HepG2 (cell line): ENCODE data around the gene TNFRSF18. TPM values are rescaled to one million over a fixed set of nuclear protein-coding genes. Genes with fewer than 3 reads are reported as not detected.

ENCODE experiments used
- ATAC-seq: fragments of 200-7000 bp; cut with Tn5 transposase; 3 replicates; pipeline ENCODE4 v1.9.1; 2020; ENCODE audit warnings: mild to moderate bottlenecking, moderate library complexity
- BruUV-seq: library from RNA; stranded (reverse); fragments of 400-500 nt; replicated peaks from 2 replicates; lab custom pipeline; 2021; lab: Mats Ljungman, UMichigan
- CTCF ChIA-PET: fragments of 300-600 bp; formaldehyde crosslinking; extraction: SDS; loops from one replicate; lab custom pipeline; 2021; ENCODE audit warnings: low total read pairs, inconsistent platforms, low intra/inter-chr PET ratio; lab: Yijun Ruan, JAX
- POLR2A ChIA-PET: fragments of 350-600 bp; sonication (Branson Sonifier 250); formaldehyde crosslinking; loops from one replicate; lab custom pipeline; 2020; ENCODE audit warnings: antibody characterized with exemption, inconsistent platforms; lab: Yijun Ruan, JAX
- DNase-seq: peaks from one replicate; pipeline ENCODE4 v3.0.0-alpha.2; 2015; ENCODE audit warnings: low spot score
- FAIRE-seq: peaks from 3 replicates; lab custom pipeline; 2011; peaks lifted over from hg19 to GRCh38; lab: Jason Lieb, UNC
- H2AFZ ChIP-seq: one replicate; pipeline ENCODE4 v1.6.1; 2011; ENCODE audit warnings: low read length, inconsistent platforms
- H3K27ac ChIP-seq: fragments of 300-600 bp; 3 replicates; pipeline ENCODE4 v1.8.0; 2011; ENCODE audit warnings: mixed run types, mild to moderate bottlenecking, mixed read lengths, low read length, inconsistent platforms; ENCODE audit not compliant: insufficient read depth; ENCODE audit errors: extremely low read length
- H3K27me3 ChIP-seq, 2 experiments: fragments of 200-600 bp in 1 of 2; 2 replicates in 1 of 2; 3 replicates in 1 of 2; pipeline versions ENCODE4 v1.6.0 to v1.8.0; 2011; ENCODE audit warnings: low read length in 2 of 2, mild to moderate bottlenecking in 2 of 2, moderate library complexity in 2 of 2, inconsistent platforms in 1 of 2; ENCODE audit not compliant: insufficient read depth in 2 of 2, control insufficient read depth in 1 of 2
- H3K36me3 ChIP-seq, 2 experiments: fragments of 200-600 bp in 1 of 2; replicated peaks in 1 of 2; 2 replicates in 1 of 2; 3 replicates in 1 of 2; pipeline versions ENCODE4 v1.5.1 to v1.8.0; 2011; ENCODE audit warnings: low read length in 2 of 2, inconsistent platforms in 1 of 2; ENCODE audit not compliant: insufficient read depth in 2 of 2, control insufficient read depth in 1 of 2
- H3K4me1 ChIP-seq: 2 replicates; pipeline ENCODE4 v1.5.1; 2012; ENCODE audit warnings: low read length, inconsistent platforms; ENCODE audit not compliant: insufficient read depth
- H3K4me2 ChIP-seq: 2 replicates; pipeline ENCODE4 v1.6.0; 2011; ENCODE audit warnings: low read depth, low read length, inconsistent platforms
- H3K4me3 ChIP-seq, 3 experiments: fragments of 200-600 bp in 1 of 3; sonication (generic), shearing (Covaris generic) in 1 of 3; replicated peaks in 1 of 3; 2 replicates each; pipeline ENCODE4 v1.5.1; 2011 to 2016; ENCODE audit warnings: low read length in 3 of 3, inconsistent platforms in 2 of 3, low read depth in 2 of 3, mild to moderate bottlenecking in 2 of 3, control low read depth in 1 of 3, mixed read lengths in 1 of 3; ENCODE audit not compliant: insufficient read depth in 1 of 3
- H3K79me2 ChIP-seq: one replicate; pipeline ENCODE4 v1.6.1; 2011; ENCODE audit warnings: low read length, inconsistent platforms; ENCODE audit not compliant: insufficient read depth
- H3K9ac ChIP-seq: 2 replicates; pipeline ENCODE4 v1.6.0; 2011; ENCODE audit warnings: mild to moderate bottlenecking, low read depth, low read length, inconsistent platforms; ENCODE audit not compliant: insufficient read depth
- H3K9me3 ChIP-seq: 2 replicates; pipeline ENCODE4 v1.5.1; 2012; ENCODE audit warnings: mild to moderate bottlenecking, low read length
- H4K20me1 ChIP-seq: 2 replicates; pipeline ENCODE4 v1.6.0; 2011; ENCODE audit warnings: inconsistent platforms, mild to moderate bottlenecking, low read length, moderate library complexity; ENCODE audit not compliant: insufficient read depth
- ADNP ChIP-seq: sonication (generic); formaldehyde crosslinking; IDR thresholded peaks from 2 replicates; pipeline ENCODE4 v1.4.0; 2020; ENCODE audit warnings: missing genetic modification reagents
- KDM3A ChIP-seq: IDR thresholded peaks from 2 replicates; pipeline ENCODE4 v1.6.1; 2018; ENCODE audit warnings: low read depth, missing compliant biosample characterization
- NFKBIZ ChIP-seq: IDR thresholded peaks from 2 replicates; pipeline ENCODE4 v1.6.1; 2018; ENCODE audit warnings: missing genetic modification reagents, missing compliant biosample characterization
- REPIN1 ChIP-seq: sonication (generic); formaldehyde crosslinking; IDR thresholded peaks from 2 replicates; pipeline ENCODE4 v1.8.0; 2022; ENCODE audit warnings: missing genetic modification reagents, low read depth, mild to moderate bottlenecking, borderline replicate concordance
- RXRB ChIP-seq: IDR thresholded peaks from 2 replicates; pipeline ENCODE4 v1.6.1; 2016; ENCODE audit warnings: borderline replicate concordance, missing genetic modification reagents, missing compliant biosample characterization
- SP1 ChIP-seq, 2 experiments: fragments of 450-650 bp in 1 of 2; sonication (generic) in 1 of 2; formaldehyde crosslinking in 1 of 2; IDR thresholded peaks; 2 replicates each; pipeline versions ENCODE4 v1.4.0 to v1.6.1; 2016 to 2020; ENCODE audit warnings: missing genetic modification reagents in 1 of 2
- YY1 ChIP-seq: IDR thresholded peaks from 2 replicates; pipeline ENCODE4 v1.6.1; 2011; ENCODE audit warnings: low read length, low read depth, moderate library complexity, mild to moderate bottlenecking; ENCODE audit not compliant: insufficient read depth, insufficient replicate concordance
- ZBTB3 ChIP-seq: sonication (generic); formaldehyde crosslinking; IDR thresholded peaks from 2 replicates; pipeline ENCODE4 v1.4.0; 2020; ENCODE audit warnings: low read depth, mild to moderate bottlenecking, moderate library complexity, missing genetic modification reagents, borderline replicate concordance
- ZNF232 ChIP-seq: sonication (generic); formaldehyde crosslinking; IDR thresholded peaks from 2 replicates; pipeline ENCODE4 v1.4.0; 2020; ENCODE audit warnings: missing genetic modification reagents, borderline replicate concordance
- ZNF558 ChIP-seq: sonication (generic); formaldehyde crosslinking; IDR thresholded peaks from 2 replicates; pipeline ENCODE4 v1.9.0; 2022; ENCODE audit warnings: mild to moderate bottlenecking, missing genetic modification reagents, borderline replicate concordance
- WGBS: methylation state at CpG from one replicate; pipeline ENCODE4 v1.1.6; 2017; ENCODE audit warnings: low lambda C conversion rate; 5-methylcytosine and 5-hydroxymethylcytosine counted together
- in situ Hi-C: cut with HindIII; loops from 2 replicates; pipeline ENCODE4 v1.10.0; 2017; ENCODE audit warnings: low pct_unique_long_range_greater_than_20kb; ENCODE audit not compliant: extremely low pct_ligation_motif_present
- intact Hi-C: fragments of 100-400 bp; cut with micrococcal nuclease; formaldehyde crosslinking; loops from one replicate; pipeline ENCODE4 v1.10.0; 2022; ENCODE audit not compliant: unreplicated experiment
- polyA plus RNA-seq, 8 experiments: library from polyadenylated mRNA; depleted of rRNA in 3 of 8; stranded (reverse) in 7 of 8; unstranded in 1 of 8; fragments of >200 nt; fragmentation: Illumina TruSeq in 4 of 8; extraction: Trizol in 4 of 8; gene quantifications; 2 replicates each; pipeline versions ENCODE4 v1.2.1 to v1.2.3, GENCODE V29; 2011 to 2016; ENCODE audit warnings: low read depth in 4 of 8, missing spikeins in 1 of 8, mixed read lengths in 1 of 8; ENCODE audit not compliant: insufficient read depth in 1 of 8
- total RNA-seq, 5 experiments: library from RNA; depleted of rRNA; stranded (reverse); fragments of >200 nt; fragmentation: Illumina TruSeq; extraction: Trizol; gene quantifications; 2 replicates each; pipeline ENCODE4 v1.2.3, GENCODE V29; 2016; ENCODE audit warnings: low read depth in 1 of 5
- TF ChIP-seq, protein P1 (sequence below): IDR thresholded peaks from 2 replicates; pipeline ENCODE4 v1.6.1; 2016; ENCODE audit warnings: control low read depth
- TF ChIP-seq, protein P2 (sequence below): sonication (generic); formaldehyde crosslinking; IDR thresholded peaks from 2 replicates; pipeline ENCODE4 v1.5.0; 2020; ENCODE audit warnings: missing genetic modification reagents
- TF ChIP-seq, protein P3 (sequence below): sonication (generic); formaldehyde crosslinking; IDR thresholded peaks from 2 replicates; pipeline ENCODE4 v1.5.0; 2020; ENCODE audit warnings: missing genetic modification reagents
- TF ChIP-seq, protein P4 (sequence below): IDR thresholded peaks from 2 replicates; pipeline ENCODE4 v1.6.1; 2016; ENCODE audit warnings: low read depth, control low read depth
- TF ChIP-seq, protein P5 (sequence below): sonication (generic); formaldehyde crosslinking; IDR thresholded peaks from 2 replicates; pipeline ENCODE4 v1.4.0; 2020; ENCODE audit warnings: missing genetic modification reagents

TNFRSF18 gene
- total and polyA plus RNA-seq, 2 of the 13 experiments (the other 11 are each of a cell fraction or from before 2014, with no cell fraction given): not detected

DNA sequence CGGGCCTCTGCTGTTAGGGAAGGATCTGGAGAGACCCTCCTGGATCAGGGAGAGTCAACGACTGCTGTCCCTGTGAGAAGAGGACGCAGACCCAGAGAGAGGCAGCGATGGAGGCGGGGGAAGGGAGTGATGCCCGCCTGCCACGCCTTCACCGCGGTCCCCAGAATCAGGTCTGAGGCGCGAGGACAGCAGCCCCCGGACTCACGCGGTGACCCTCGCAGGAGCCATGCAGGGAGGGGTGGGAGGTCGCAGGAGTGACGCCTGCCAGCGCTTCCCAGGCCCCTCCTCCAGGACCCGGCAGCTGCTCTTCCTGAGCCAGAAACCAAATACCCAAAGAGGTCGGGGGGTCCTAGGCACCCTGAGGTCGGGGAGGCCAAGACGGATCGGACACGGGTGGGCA, 13.8 kb upstream of the TNFRSF18 start:
- ATAC-seq: no peak
- H2AFZ ChIP-seq: no peak overlapping the region
- no peak overlapping the region for H3K9ac ChIP-seq
- no peaks in the 10 kb centered on the region for H3K4me1 ChIP-seq
- POLR2A ChIA-PET: no interaction called here
- H3K27ac ChIP-seq: no peak overlapping the region
- H4K20me1 ChIP-seq: no peaks in the 10 kb centered on the region
- H3K4me2 ChIP-seq: no peak overlapping the region
- no TSS peak for BruUV-seq
- no peak for FAIRE-seq
- in situ Hi-C loops (no loop called here), intact Hi-C loops (no loop called here)
- no peaks in the 10 kb centered on the region for H3K9me3 ChIP-seq
- no peaks in the 10 kb centered on the region for H3K27me3 ChIP-seq
- no peak for DNase-seq
- no peak overlapping the region for H3K4me3 ChIP-seq
- whole genome bisulfite sequencing: 94% methylated on average over 24 of the region's 24 CpGs
- peaks cover 30 to 62% of the 10 kb centered on the region in 2 experiments; a peak in 4 of 5 replicates for H3K36me3 ChIP-seq
- CTCF ChIA-PET: no interaction called here
- no peaks in the 10 kb centered on the region for H3K79me2 ChIP-seq
- TF ChIP-seq YY1: no peak
- TF ChIP-seq ZBTB3: no peak
- no peak for TF ChIP-seq ZNF232 (CRISPR knock-in tag)
- TF ChIP-seq KDM3A (CRISPR knock-in tag): no peak
- TF ChIP-seq, protein P1, sequence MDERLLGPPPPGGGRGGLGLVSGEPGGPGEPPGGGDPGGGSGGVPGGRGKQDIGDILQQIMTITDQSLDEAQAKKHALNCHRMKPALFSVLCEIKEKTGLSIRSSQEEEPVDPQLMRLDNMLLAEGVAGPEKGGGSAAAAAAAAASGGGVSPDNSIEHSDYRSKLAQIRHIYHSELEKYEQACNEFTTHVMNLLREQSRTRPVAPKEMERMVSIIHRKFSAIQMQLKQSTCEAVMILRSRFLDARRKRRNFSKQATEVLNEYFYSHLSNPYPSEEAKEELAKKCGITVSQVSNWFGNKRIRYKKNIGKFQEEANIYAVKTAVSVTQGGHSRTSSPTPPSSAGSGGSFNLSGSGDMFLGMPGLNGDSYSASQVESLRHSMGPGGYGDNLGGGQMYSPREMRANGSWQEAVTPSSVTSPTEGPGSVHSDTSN: no peak
- no peak for TF ChIP-seq ZNF558 (CRISPR knock-in tag)
- TF ChIP-seq, protein P2, sequence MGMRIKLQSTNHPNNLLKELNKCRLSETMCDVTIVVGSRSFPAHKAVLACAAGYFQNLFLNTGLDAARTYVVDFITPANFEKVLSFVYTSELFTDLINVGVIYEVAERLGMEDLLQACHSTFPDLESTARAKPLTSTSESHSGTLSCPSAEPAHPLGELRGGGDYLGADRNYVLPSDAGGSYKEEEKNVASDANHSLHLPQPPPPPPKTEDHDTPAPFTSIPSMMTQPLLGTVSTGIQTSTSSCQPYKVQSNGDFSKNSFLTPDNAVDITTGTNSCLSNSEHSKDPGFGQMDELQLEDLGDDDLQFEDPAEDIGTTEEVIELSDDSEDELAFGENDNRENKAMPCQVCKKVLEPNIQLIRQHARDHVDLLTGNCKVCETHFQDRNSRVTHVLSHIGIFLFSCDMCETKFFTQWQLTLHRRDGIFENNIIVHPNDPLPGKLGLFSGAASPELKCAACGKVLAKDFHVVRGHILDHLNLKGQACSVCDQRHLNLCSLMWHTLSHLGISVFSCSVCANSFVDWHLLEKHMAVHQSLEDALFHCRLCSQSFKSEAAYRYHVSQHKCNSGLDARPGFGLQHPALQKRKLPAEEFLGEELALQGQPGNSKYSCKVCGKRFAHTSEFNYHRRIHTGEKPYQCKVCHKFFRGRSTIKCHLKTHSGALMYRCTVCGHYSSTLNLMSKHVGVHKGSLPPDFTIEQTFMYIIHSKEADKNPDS (CRISPR knock-in tag): no peak
- TF ChIP-seq REPIN1 (CRISPR knock-in tag): no peak
- TF ChIP-seq, protein P3, sequence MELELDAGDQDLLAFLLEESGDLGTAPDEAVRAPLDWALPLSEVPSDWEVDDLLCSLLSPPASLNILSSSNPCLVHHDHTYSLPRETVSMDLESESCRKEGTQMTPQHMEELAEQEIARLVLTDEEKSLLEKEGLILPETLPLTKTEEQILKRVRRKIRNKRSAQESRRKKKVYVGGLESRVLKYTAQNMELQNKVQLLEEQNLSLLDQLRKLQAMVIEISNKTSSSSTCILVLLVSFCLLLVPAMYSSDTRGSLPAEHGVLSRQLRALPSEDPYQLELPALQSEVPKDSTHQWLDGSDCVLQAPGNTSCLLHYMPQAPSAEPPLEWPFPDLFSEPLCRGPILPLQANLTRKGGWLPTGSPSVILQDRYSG (CRISPR knock-in tag): no peak
- TF ChIP-seq NFKBIZ (CRISPR knock-in tag): no peak
- TF ChIP-seq, protein P4, sequence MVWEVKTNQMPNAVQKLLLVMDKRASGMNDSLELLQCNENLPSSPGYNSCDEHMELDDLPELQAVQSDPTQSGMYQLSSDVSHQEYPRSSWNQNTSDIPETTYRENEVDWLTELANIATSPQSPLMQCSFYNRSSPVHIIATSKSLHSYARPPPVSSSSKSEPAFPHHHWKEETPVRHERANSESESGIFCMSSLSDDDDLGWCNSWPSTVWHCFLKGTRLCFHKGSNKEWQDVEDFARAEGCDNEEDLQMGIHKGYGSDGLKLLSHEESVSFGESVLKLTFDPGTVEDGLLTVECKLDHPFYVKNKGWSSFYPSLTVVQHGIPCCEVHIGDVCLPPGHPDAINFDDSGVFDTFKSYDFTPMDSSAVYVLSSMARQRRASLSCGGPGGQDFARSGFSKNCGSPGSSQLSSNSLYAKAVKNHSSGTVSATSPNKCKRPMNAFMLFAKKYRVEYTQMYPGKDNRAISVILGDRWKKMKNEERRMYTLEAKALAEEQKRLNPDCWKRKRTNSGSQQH: no peak
- no peak for TF ChIP-seq ADNP (CRISPR knock-in tag)
- no peak for TF ChIP-seq RXRB
- TF ChIP-seq, protein P5, sequence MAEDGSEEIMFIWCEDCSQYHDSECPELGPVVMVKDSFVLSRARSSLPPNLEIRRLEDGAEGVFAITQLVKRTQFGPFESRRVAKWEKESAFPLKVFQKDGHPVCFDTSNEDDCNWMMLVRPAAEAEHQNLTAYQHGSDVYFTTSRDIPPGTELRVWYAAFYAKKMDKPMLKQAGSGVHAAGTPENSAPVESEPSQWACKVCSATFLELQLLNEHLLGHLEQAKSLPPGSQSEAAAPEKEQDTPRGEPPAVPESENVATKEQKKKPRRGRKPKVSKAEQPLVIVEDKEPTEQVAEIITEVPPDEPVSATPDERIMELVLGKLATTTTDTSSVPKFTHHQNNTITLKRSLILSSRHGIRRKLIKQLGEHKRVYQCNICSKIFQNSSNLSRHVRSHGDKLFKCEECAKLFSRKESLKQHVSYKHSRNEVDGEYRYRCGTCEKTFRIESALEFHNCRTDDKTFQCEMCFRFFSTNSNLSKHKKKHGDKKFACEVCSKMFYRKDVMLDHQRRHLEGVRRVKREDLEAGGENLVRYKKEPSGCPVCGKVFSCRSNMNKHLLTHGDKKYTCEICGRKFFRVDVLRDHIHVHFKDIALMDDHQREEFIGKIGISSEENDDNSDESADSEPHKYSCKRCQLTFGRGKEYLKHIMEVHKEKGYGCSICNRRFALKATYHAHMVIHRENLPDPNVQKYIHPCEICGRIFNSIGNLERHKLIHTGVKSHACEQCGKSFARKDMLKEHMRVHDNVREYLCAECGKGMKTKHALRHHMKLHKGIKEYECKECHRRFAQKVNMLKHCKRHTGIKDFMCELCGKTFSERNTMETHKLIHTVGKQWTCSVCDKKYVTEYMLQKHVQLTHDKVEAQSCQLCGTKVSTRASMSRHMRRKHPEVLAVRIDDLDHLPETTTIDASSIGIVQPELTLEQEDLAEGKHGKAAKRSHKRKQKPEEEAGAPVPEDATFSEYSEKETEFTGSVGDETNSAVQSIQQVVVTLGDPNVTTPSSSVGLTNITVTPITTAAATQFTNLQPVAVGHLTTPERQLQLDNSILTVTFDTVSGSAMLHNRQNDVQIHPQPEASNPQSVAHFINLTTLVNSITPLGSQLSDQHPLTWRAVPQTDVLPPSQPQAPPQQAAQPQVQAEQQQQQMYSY (CRISPR knock-in tag): no peak
- TF ChIP-seq SP1 (IDR thresholded peaks at IDR 0.05): no peak
- TF ChIP-seq SP1 (CRISPR knock-in tag; IDR thresholded peaks at IDR 0.05): no peak
